Neural cell (in vitro differentiated cells): ENCODE results near the gene EEF1A2. TPM values are rescaled to one million over a fixed set of nuclear protein-coding genes. Genes with fewer than 3 reads are reported as not detected.
"Not testable (repeated sequence)": the region's sequence is repeated elsewhere in the genome, so short reads cannot be mapped to it uniquely, and the experiment has no call there.

ENCODE experiments used
- H2AFZ ChIP-seq: fragments of 200-600, 300-800 bp; sonication (generic), shearing (Covaris generic); 2 replicates; pipeline ENCODE4 v1.6.0; 2014; ENCODE audit warnings: low read depth, mild to moderate bottlenecking, antibody characterized with exemption, low read length, moderate library complexity
- H3F3A ChIP-seq: fragments of 200-600 bp; shearing (Covaris generic); 2 replicates; pipeline ENCODE4 v1.6.1; 2016; ENCODE audit warnings: mild to moderate bottlenecking, moderate library complexity, mixed read lengths, antibody characterized with exemption, low read length; ENCODE audit not compliant: insufficient read depth, poor library complexity, severe bottlenecking
- H3K27ac ChIP-seq: fragments of 200-600, 300-800 bp; sonication (generic), shearing (Covaris generic); 2 replicates; pipeline ENCODE4 v1.5.1; 2014; ENCODE audit warnings: mild to moderate bottlenecking, low read length, moderate library complexity
- H3K27me3 ChIP-seq: fragments of 300-800, 200-600 bp; sonication (generic), shearing (Covaris generic); 2 replicates; pipeline ENCODE4 v1.6.0; 2014; ENCODE audit warnings: mild to moderate bottlenecking, low read depth, low read length, moderate library complexity; ENCODE audit not compliant: insufficient read depth
- H3K36me3 ChIP-seq: fragments of 300-800, 200-600 bp; sonication (generic), shearing (Covaris generic); 2 replicates; pipeline ENCODE4 v1.5.1; 2014; ENCODE audit warnings: mild to moderate bottlenecking, antibody characterized with exemption, low read length, moderate library complexity; ENCODE audit not compliant: insufficient read depth
- H3K4me2 ChIP-seq: fragments of 300-800, 200-600 bp; sonication (generic), shearing (Covaris generic); 2 replicates; pipeline ENCODE4 v1.6.0; 2014; ENCODE audit warnings: mild to moderate bottlenecking, low read length
- H3K4me3 ChIP-seq: fragments of 300-800, 200-600 bp; sonication (generic), shearing (Covaris generic); 2 replicates; pipeline ENCODE4 v1.5.1; 2014; ENCODE audit warnings: mild to moderate bottlenecking, low read length, moderate library complexity
- H3K79me2 ChIP-seq: fragments of 200-600 bp; shearing (Covaris generic); replicated peaks from 2 replicates; pipeline ENCODE4 v1.6.0; 2014; ENCODE audit warnings: mild to moderate bottlenecking, low read length, moderate library complexity; ENCODE audit not compliant: insufficient read depth
- H3K9ac ChIP-seq: fragments of 300-800, 200-600 bp; sonication (generic), shearing (Covaris generic); 2 replicates; pipeline ENCODE4 v1.6.1; 2016; ENCODE audit warnings: mild to moderate bottlenecking, low read length, mixed read lengths
- H3K9me2 ChIP-seq: fragments of 200-600 bp; shearing (Covaris generic); 2 replicates; pipeline ENCODE4 v1.6.1; 2016; ENCODE audit warnings: mild to moderate bottlenecking, low read length, mixed read lengths; ENCODE audit not compliant: insufficient read depth
- H3K9me3 ChIP-seq: fragments of 200-600, 300-800 bp; sonication (generic), shearing (Covaris generic); 2 replicates; pipeline ENCODE4 v1.6.1; 2016; ENCODE audit warnings: mild to moderate bottlenecking, mixed run types, low read length, moderate library complexity, mixed read lengths
- H4K20me1 ChIP-seq: fragments of 200-600 bp; shearing (Covaris generic); 2 replicates; pipeline ENCODE4 v1.6.1; 2016; ENCODE audit warnings: mild to moderate bottlenecking, mixed run types; ENCODE audit not compliant: insufficient read depth
- EP300 ChIP-seq: fragments of 450-650 bp; conservative IDR thresholded peaks from 2 replicates; pipeline ENCODE4 v1.6.1; 2014; ENCODE audit warnings: antibody characterized with exemption, mild to moderate bottlenecking, moderate library complexity; ENCODE audit not compliant: poor library complexity, severe bottlenecking
- EZH2 ChIP-seq: fragments of 200-600, 300-800 bp; shearing (Covaris generic), sonication (generic); IDR thresholded peaks from 2 replicates; pipeline ENCODE4 v1.6.1; 2014; ENCODE audit warnings: antibody characterized with exemption, low read length, borderline replicate concordance, mild to moderate bottlenecking; ENCODE audit not compliant: insufficient read depth, poor library complexity, severe bottlenecking
- POLR2AphosphoS5 ChIP-seq: IDR thresholded peaks from 2 replicates; pipeline ENCODE4 v1.6.1; 2012
- RAD21 ChIP-seq: fragments of 450-650 bp; conservative IDR thresholded peaks from 2 replicates; pipeline ENCODE4 v1.6.1; 2014; ENCODE audit warnings: antibody characterized with exemption, mild to moderate bottlenecking, moderate library complexity
- SMC3 ChIP-seq: fragments of 450-650 bp; conservative IDR thresholded peaks from 2 replicates; pipeline ENCODE4 v1.6.1; 2014; ENCODE audit warnings: antibody characterized with exemption, mild to moderate bottlenecking, moderate library complexity; ENCODE audit not compliant: poor library complexity
- TAF1 ChIP-seq: IDR thresholded peaks from 2 replicates; pipeline ENCODE4 v1.6.1; 2012; ENCODE audit warnings: low read depth
- polyA plus RNA-seq: library from polyadenylated mRNA; depleted of rRNA; stranded (reverse); fragments of >200 nt; gene quantifications from 2 replicates; pipeline ENCODE4 v1.2.3, GENCODE V29; 2014

The EEF1A2 gene
- polyA plus RNA-seq, 1 donor from 2014 or later, result 208 TPM

DNA sequence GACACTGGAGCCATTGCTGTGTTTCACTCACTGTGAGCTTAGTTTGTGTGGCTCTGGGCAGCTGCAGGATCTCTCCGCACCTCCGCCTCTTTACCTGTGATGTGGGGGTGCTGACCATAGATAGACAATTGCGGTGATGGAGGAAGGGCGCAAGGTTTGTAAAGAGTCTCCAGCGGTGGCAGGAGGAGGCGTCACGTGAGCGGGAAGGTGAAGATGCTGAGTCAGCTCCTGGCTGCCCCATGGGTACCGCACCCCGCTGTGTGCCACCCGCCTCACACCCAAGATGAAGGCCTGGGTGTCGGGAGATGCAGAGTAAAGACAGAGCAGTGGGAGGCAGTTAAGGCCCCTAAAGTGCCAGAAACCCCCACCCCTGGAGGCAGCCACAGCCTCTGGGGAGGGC lies 17.4 kb downstream of the EEF1A2 start:
- Histone ChIP-seq H3K79me2 (no peaks in the 10 kb centered on the region), H3K9me2 (no peaks in the 10 kb centered on the region), H2AFZ (no peak overlapping the region), H3K27me3 (no peaks in the 10 kb centered on the region), H3K9ac (no peak overlapping the region), H3K4me3 (no peak overlapping the region), H3F3A (no peaks in the 10 kb centered on the region), H3K36me3 (no peaks in the 10 kb centered on the region), H3K4me2 (no peak overlapping the region), H4K20me1 (no peaks in the 10 kb centered on the region), H3K27ac (no peak overlapping the region), H3K9me3 (no peaks in the 10 kb centered on the region)
- TF ChIP-seq POLR2AphosphoS5, result peak; percentile 17
- TF ChIP-seq TAF1, result no peak

DNA sequence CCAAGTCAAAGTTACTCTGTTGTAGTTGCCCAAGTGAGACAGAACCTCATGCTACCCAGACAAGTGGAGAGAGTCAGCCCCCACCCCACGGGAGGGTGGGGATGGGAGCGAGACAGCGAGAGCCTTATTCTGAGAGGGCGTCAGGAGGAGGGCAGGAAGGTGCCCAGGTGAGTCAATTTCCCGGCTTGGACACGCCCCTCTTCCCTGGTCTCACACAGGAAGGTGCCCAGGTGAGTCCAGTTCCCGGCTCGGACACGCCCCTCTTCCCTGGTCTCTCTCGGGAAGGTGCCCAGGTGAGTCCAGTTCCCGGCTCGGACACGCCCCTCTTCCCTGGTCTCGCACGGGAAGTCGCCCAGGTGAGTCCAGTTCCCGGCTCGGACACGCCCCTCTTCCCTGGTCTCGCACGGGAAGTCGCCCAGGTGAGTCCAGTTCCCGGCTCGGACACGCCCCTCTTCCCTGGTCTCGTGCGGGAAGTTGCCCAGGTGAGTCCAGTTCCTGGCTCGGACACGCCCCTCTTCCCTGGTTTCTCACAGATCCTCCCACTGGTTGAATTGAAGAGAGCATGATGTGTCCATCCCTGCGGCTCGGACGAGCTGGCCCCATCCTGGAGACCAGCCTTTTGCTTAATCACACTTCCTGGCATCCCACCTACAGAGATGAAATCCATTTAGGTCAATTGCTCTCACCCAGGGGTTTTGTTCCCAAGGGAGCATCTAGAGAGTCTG lies 19.0 kb downstream of the EEF1A2 start:
- not testable (repeated sequence) for H3K9ac ChIP-seq, H3K27ac ChIP-seq, H3K79me2 ChIP-seq, H3F3A ChIP-seq, H3K4me2 ChIP-seq, H3K4me3 ChIP-seq, H2AFZ ChIP-seq, H4K20me1 ChIP-seq, H3K9me3 ChIP-seq, H3K36me3 ChIP-seq, H3K9me2 ChIP-seq, H3K27me3 ChIP-seq

DNA sequence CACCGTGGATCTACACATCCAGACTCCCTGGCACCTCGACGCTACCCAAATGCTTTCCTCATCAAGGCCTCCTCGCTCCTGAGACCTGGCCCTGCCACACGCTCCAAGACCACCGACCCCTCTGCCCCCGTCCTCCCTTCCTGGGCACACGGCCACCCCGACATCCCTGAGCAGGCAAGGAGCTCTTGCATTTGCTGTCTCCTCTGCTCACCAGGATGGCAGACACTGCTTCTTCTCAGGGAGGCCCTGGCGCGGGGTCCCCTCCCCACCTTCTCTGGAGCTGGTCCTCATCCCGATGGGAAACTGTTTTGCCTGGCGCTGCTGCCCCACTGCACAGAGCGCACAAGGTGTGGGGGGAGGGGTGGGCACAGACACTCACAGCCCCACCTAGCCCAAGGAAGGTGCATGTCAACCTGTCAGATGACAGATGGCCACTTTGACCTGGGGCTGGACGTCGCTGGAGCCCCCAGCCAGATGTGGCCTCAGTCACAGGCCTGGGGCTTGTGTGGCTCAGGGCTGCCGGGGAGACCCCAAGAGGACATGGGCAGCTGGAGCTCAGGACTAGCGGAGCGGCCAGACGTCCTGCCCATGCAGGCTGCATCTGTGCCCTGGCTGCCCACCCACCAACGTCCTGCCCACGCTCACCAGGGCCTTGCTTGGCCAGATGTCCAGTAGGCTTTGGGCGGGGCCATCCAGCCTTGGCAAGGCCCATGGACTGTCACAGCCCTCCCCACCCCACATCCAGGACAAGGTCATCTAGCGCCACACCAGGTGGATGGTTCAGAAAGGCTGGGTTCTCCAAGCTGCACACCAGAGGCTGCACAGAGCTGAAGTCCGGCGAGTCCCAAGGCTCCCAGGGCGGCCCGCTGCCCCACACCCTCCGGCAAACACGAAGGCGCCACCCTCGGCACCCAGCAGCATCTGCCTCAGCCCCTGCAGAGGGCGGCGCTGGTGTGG lies 20.3 kb downstream of the EEF1A2 start:
- Histone ChIP-seq H4K20me1 (no peaks in the 10 kb centered on the region), H3F3A (no peaks in the 10 kb centered on the region), H3K4me2 (no peak overlapping the region), H3K36me3 (no peaks in the 10 kb centered on the region), H3K4me3 (no peak overlapping the region), H3K27me3 (peaks cover 8% of the 10 kb centered on the region), H3K79me2 (no peaks in the 10 kb centered on the region), H3K27ac (no peak overlapping the region), H3K9me3 (no peaks in the 10 kb centered on the region), H3K9ac (no peak overlapping the region), H2AFZ (no peak overlapping the region), H3K9me2 (no peaks in the 10 kb centered on the region)
- TF ChIP-seq SMC3, result no peak
- TF ChIP-seq EP300, result no peak
- TF ChIP-seq EZH2, result no peak
- no peak for TF ChIP-seq RAD21
- peak; percentile 16 for TF ChIP-seq POLR2AphosphoS5

DNA sequence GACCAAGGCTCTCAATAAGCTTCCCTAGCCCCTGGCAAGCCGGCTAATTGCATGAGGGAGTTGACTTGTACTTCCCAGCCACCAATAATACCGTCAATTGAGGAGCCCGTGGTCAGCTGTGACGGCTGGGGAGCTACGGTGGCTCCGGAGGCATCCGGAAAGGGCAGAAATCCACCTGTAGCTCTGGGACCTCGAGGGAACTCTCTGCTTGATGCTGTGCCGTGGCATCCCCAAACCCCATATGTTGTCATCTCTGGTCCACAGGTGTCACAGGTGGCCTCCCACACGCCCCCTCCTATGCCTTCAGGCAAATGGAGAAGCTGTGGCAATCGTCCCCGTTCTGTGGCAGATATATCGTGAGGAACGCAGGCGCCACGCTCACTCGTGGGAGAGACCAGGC lies 20.9 kb downstream of the EEF1A2 start:
- no peaks in the 10 kb centered on the region for H3K79me2 ChIP-seq
- H3K9ac ChIP-seq, result no peak overlapping the region
- H3K9me3 ChIP-seq, result no peaks in the 10 kb centered on the region
- no peaks in the 10 kb centered on the region for H3K36me3 ChIP-seq
- TF ChIP-seq RAD21 (no peak), EP300 (no peak), POLR2AphosphoS5 (no peak), TAF1 (no peak)
- H3K9me2 ChIP-seq, result no peaks in the 10 kb centered on the region
- H2AFZ ChIP-seq, result no peak overlapping the region
- H4K20me1 ChIP-seq, result no peaks in the 10 kb centered on the region
- no peaks in the 10 kb centered on the region for H3F3A ChIP-seq
- H3K4me2 ChIP-seq, result no peak overlapping the region
- H3K4me3 ChIP-seq, result no peak overlapping the region
- peaks cover 8% of the 10 kb centered on the region for H3K27me3 ChIP-seq
- no peak overlapping the region for H3K27ac ChIP-seq
